HL-60 (cell line): ENCODE measurements around the gene FNDC3B.

Source experiments
- CTCF ChIP-seq: IDR thresholded peaks from one replicate; pipeline ENCODE4 v1.5.1; 2011; ENCODE audit warnings: low read length, control low read depth, inconsistent platforms; ENCODE audit not compliant: insufficient read depth
- GABPA ChIP-seq: IDR thresholded peaks from 2 replicates; pipeline ENCODE4 v1.6.1; 2012; ENCODE audit warnings: low read depth
- POLR2AphosphoS5 ChIP-seq: IDR thresholded peaks from 2 replicates; pipeline ENCODE4 v1.6.1; 2012; ENCODE audit warnings: low read depth
- TF ChIP-seq, protein P1 (sequence below): IDR thresholded peaks from 2 replicates; pipeline ENCODE4 v1.6.1; 2012; ENCODE audit warnings: low read depth; ENCODE audit not compliant: insufficient replicate concordance

DNA sequence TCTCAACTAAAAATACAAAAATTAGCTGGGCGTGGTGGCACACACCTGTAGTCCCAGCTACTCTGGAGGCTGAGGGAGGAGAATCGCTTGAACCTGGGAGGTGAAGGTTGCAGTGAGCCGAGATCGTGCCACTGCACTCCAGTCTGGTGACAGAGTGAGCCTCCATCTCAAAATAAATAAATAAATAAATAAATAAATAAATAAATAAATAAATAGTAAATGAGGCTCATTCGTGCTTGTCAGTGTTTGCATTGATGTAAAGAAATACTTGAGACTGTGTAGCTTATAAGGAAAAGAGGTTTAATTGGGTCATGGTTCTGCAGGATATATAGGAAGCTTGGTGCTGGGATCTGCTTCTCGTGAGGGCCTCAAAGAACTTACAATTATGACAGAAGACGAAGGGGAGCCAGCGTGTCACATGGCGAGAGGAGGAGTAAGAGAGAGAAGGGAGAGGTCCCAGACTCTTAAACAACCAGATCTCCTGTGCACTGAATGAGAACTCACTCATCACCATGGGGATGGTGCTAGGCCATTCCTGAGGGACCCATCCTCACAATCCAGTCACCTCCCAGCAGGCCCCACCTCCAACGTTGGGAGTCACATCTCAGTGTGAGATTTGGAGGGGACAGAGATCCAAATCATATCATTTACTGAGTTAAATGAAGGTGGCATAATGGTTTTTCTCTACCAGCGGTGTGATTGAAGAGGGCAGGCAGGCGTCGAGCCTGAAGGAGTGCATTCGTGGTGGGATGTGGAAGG lies 104.5 kb downstream of the FNDC3B start:
- no peak for TF ChIP-seq CTCF
- no peak for TF ChIP-seq POLR2AphosphoS5
- TF ChIP-seq, protein P1, sequence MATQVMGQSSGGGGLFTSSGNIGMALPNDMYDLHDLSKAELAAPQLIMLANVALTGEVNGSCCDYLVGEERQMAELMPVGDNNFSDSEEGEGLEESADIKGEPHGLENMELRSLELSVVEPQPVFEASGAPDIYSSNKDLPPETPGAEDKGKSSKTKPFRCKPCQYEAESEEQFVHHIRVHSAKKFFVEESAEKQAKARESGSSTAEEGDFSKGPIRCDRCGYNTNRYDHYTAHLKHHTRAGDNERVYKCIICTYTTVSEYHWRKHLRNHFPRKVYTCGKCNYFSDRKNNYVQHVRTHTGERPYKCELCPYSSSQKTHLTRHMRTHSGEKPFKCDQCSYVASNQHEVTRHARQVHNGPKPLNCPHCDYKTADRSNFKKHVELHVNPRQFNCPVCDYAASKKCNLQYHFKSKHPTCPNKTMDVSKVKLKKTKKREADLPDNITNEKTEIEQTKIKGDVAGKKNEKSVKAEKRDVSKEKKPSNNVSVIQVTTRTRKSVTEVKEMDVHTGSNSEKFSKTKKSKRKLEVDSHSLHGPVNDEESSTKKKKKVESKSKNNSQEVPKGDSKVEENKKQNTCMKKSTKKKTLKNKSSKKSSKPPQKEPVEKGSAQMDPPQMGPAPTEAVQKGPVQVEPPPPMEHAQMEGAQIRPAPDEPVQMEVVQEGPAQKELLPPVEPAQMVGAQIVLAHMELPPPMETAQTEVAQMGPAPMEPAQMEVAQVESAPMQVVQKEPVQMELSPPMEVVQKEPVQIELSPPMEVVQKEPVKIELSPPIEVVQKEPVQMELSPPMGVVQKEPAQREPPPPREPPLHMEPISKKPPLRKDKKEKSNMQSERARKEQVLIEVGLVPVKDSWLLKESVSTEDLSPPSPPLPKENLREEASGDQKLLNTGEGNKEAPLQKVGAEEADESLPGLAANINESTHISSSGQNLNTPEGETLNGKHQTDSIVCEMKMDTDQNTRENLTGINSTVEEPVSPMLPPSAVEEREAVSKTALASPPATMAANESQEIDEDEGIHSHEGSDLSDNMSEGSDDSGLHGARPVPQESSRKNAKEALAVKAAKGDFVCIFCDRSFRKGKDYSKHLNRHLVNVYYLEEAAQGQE, result no peak
- TF ChIP-seq GABPA, result no peak
